ENCODE data around the gene SEMA3F.
"Not testable (repeated sequence)": the region's sequence is repeated elsewhere in the genome, so short reads cannot be mapped to it uniquely, and the experiment has no call there.

The SEMA3F gene

DNA sequence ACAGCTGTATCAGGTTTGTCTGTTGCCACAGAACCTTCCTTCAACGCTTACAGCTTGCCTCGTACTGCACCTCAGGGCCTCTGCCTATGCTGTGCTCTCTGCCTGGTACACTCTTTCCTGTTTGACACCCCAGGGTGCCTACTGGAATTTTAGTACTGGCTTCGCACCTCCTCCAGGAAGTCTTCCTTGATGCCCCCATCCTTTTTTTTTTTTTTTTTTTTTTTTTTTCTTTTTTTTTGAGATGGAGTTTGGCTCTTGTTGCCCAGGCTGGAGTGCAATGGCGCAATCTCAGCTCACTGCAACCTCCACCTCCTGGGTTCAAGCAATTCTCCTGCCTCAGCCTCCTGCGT, 56.2 kb downstream of the SEMA3F start:
- not testable (repeated sequence) for H3K9ac ChIP-seq (ENCODE audit: low read depth, low read length); H3K36me3 ChIP-seq (ENCODE audit: insufficient read depth, low read length); H3K4me3 ChIP-seq (ENCODE audit: low read length); H3K4me1 ChIP-seq (ENCODE audit: control insufficient read depth, insufficient read depth, low read length); H3K4me2 ChIP-seq (ENCODE audit: low read length); H3K9me3 ChIP-seq (replicated peaks; ENCODE audit: low read length)
- H3K27me3 ChIP-seq (ENCODE audit: control insufficient read depth, insufficient read depth, low read length): peaks cover 24% of the 10 kb centered on the region

DNA sequence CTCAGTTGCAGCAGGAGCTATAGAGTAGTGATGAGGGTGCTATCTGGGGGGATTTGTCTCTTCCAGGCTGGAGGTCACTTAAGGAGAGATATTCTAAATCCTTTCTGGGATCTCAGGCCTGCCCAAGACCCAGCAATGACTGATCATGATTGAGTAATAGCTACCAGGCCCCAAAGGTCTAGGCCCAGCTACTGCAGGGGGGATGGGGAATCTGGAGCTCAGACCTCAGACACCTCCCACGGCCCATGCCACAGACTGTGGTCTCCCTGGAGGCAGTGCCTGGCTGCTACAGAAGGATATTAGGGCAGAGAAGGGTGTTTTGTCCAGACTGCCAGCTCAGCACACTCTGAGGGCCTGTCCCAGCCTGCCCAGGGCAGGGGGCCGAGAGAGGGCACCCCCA, 56.8 kb downstream of the SEMA3F start:
- H3K4me3 ChIP-seq (ENCODE audit: low read length): no peak overlapping the region
- no peaks in the 10 kb centered on the region for H3K9me3 ChIP-seq (replicated peaks; ENCODE audit: low read length)
- no peak overlapping the region for H3K9ac ChIP-seq (ENCODE audit: low read depth, low read length)
- H3K27me3 ChIP-seq (ENCODE audit: control insufficient read depth, insufficient read depth, low read length): peaks cover 21% of the 10 kb centered on the region
- H3K4me2 ChIP-seq (ENCODE audit: low read length): no peak overlapping the region
- peaks cover 3% of the 10 kb centered on the region for H3K4me1 ChIP-seq (ENCODE audit: control insufficient read depth, insufficient read depth, low read length)
- H3K36me3 ChIP-seq (ENCODE audit: insufficient read depth, low read length): no peaks in the 10 kb centered on the region

DNA sequence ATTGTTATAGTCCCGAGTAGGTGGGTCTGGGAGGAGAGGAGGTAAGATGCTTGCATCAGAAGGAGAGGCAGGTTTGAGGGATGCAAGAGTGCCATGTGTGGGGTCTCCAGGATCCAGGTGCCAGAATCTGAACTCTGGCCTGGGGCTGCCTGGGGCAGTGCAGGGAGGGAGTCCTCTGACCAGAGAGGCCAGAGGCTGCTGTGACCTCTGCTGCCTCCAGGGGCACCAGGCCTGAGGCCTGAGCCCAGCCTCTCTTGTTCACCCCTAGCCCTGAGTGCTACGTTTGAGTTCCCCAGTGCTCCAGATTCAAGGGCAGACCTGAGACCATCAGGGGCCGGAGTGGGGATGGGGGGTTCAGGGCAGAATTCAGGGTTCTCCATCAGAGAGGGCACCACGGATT, 57.4 kb downstream of the SEMA3F start:
- no peaks in the 10 kb centered on the region for H3K36me3 ChIP-seq (ENCODE audit: insufficient read depth, low read length)
- H3K4me2 ChIP-seq (ENCODE audit: low read length): no peak overlapping the region
- no peak overlapping the region for H3K4me3 ChIP-seq (ENCODE audit: low read length)
- H3K27me3 ChIP-seq (ENCODE audit: control insufficient read depth, insufficient read depth, low read length): peaks cover 21% of the 10 kb centered on the region
- no peaks in the 10 kb centered on the region for H3K9me3 ChIP-seq (replicated peaks; ENCODE audit: low read length)
- no peak overlapping the region for H3K9ac ChIP-seq (ENCODE audit: low read depth, low read length)
- H3K4me1 ChIP-seq (ENCODE audit: control insufficient read depth, insufficient read depth, low read length): peaks cover 3% of the 10 kb centered on the region

DNA sequence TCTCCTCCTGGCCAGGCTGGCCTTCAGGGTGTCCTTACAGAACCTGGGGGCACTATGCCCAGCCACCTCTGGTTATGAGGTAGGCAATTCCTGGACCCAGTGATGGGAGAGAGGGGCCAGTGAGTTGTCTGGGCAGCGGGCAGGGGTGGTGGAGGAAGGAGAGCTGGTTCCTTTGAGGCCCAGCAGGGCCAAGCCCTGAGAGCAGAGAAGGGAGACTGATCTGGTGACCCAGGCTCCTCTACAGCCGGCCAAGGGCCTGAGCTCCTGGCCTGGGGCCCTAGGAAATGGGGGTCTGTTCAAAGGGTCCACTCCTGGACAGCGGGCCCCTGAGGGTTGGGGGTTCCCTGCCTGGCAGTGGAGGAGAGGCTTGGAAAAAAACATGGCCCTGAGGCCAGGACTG, 57.8 kb downstream of the SEMA3F start:
- H3K27me3 ChIP-seq (ENCODE audit: control insufficient read depth, insufficient read depth, low read length): peaks cover 25% of the 10 kb centered on the region
- H3K4me3 ChIP-seq (ENCODE audit: low read length): no peak overlapping the region
- peaks cover 3% of the 10 kb centered on the region for H3K4me1 ChIP-seq (ENCODE audit: control insufficient read depth, insufficient read depth, low read length)
- no peak overlapping the region for H3K9ac ChIP-seq (ENCODE audit: low read depth, low read length)
- no peaks in the 10 kb centered on the region for H3K9me3 ChIP-seq (replicated peaks; ENCODE audit: low read length)
- no peak overlapping the region for H3K4me2 ChIP-seq (ENCODE audit: low read length)
- no peaks in the 10 kb centered on the region for H3K36me3 ChIP-seq (ENCODE audit: insufficient read depth, low read length)

DNA sequence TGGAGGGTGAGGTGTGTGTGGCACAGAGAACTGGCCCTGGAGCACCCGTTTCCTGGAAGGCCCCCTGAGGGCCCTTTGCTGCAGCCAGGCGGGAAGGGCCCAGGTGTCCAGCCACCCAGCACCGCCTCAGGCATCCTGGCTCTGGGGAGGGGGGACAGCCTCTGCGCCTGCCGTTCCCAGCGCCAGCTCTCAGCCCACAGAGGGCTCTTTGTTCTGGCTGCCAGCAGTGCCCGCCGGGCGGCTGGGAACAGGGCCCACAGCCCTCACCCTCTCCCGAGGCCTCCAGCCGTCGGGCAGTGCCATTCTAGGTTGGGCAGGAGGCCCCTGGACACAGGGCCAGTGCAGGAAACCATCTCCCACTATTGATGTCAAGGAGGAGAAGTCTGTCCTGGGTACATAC, 58.2 kb downstream of the SEMA3F start:
- no peak overlapping the region for H3K4me3 ChIP-seq (ENCODE audit: low read length)
- no peaks in the 10 kb centered on the region for H3K36me3 ChIP-seq (ENCODE audit: insufficient read depth, low read length)
- peaks cover 3% of the 10 kb centered on the region for H3K4me1 ChIP-seq (ENCODE audit: control insufficient read depth, insufficient read depth, low read length)
- peaks cover 26% of the 10 kb centered on the region for H3K27me3 ChIP-seq (ENCODE audit: control insufficient read depth, insufficient read depth, low read length)
- no peaks in the 10 kb centered on the region for H3K9me3 ChIP-seq (replicated peaks; ENCODE audit: low read length)
- H3K9ac ChIP-seq (ENCODE audit: low read depth, low read length): no peak overlapping the region
- H3K4me2 ChIP-seq (ENCODE audit: low read length): no peak overlapping the region

DNA sequence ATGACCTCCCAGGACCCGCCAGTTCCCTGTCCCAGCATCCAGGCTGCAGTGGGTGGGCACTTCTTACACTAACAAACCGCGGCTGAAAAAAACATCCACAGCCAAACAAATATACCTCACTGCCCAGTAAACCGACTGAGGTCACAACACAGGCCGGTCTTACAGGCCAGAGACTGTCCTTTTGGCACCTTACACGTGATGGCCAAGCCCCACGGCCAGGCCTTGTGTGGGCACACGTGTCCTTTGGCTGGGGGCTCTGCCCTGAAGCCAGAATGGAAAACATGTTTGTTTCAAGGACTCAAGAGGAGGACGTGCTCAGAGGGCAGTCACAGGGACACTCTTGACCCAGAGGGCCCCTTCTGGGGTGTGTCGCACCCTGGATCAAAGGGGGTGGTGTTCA, 59.7 kb downstream of the SEMA3F start:
- Histone ChIP-seq H3K36me3 (ENCODE audit: insufficient read depth, low read length) (no peaks in the 10 kb centered on the region), H3K4me1 (ENCODE audit: control insufficient read depth, insufficient read depth, low read length) (peaks cover 3% of the 10 kb centered on the region), H3K4me3 (ENCODE audit: low read length) (no peak overlapping the region), H3K27me3 (ENCODE audit: control insufficient read depth, insufficient read depth, low read length) (peaks cover 21% of the 10 kb centered on the region), H3K9ac (ENCODE audit: low read depth, low read length) (no peak overlapping the region), H3K4me2 (ENCODE audit: low read length) (no peak overlapping the region), H3K9me3 (replicated peaks; ENCODE audit: low read length) (no peaks in the 10 kb centered on the region)

DNA sequence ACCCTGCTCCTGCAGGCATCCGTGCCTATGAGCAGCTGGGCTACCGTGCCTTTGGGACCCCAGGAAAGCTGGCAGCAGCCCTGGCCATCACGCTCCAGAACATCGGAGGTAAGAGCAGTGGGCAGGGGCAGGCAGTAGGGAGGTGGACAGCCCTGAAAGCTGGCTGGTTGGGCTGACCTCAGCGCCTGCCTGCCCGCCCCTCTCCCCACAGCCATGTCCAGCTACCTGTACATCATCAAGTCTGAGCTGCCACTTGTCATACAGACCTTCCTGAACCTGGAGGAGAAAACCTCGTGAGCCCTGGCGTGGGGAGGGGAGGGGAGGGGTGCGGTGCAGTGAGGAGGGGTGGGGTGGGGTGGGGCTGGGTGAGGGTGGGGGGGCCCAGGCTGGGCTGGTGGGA, 60.4 kb downstream of the SEMA3F start:
- H3K9ac ChIP-seq (ENCODE audit: low read depth, low read length): no peak overlapping the region

DNA sequence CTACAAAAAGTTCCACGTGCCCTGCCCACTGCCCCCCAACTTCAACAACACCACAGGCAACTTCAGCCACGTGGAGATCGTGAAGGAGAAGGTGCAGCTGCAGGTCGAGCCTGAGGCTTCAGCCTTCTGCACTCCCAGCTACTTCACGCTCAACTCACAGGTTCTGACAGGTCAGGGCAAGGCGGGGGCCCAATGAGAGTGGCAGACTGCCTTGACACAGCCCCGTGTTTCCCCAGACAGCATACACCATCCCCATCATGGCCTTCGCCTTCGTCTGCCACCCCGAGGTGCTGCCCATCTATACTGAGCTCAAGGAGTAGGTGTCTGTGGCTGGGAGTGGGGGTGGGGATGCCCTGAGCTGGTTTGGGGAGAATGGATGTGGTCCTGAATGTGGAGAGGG, 62.6 kb downstream of the SEMA3F start:
- Histone ChIP-seq H3K27me3 (ENCODE audit: control insufficient read depth, insufficient read depth, low read length) (peaks cover 21% of the 10 kb centered on the region), H3K9me3 (replicated peaks; ENCODE audit: low read length) (no peaks in the 10 kb centered on the region), H3K36me3 (ENCODE audit: insufficient read depth, low read length) (no peaks in the 10 kb centered on the region), H3K4me2 (ENCODE audit: low read length) (no peak overlapping the region), H3K4me1 (ENCODE audit: control insufficient read depth, insufficient read depth, low read length) (no peaks in the 10 kb centered on the region), H3K9ac (ENCODE audit: low read depth, low read length) (no peak overlapping the region), H3K4me3 (ENCODE audit: low read length) (no peak overlapping the region)

More for the DNA sequence above, 60.4 kb downstream of the SEMA3F start:
- H3K36me3 ChIP-seq (ENCODE audit: insufficient read depth, low read length): no peaks in the 10 kb centered on the region
- no peaks in the 10 kb centered on the region for H3K9me3 ChIP-seq (replicated peaks; ENCODE audit: low read length)
- H3K4me3 ChIP-seq (ENCODE audit: low read length): no peak overlapping the region
- H3K27me3 ChIP-seq (ENCODE audit: control insufficient read depth, insufficient read depth, low read length): peaks cover 21% of the 10 kb centered on the region
- H3K4me1 ChIP-seq (ENCODE audit: control insufficient read depth, insufficient read depth, low read length): peaks cover 3% of the 10 kb centered on the region
- H3K4me2 ChIP-seq (ENCODE audit: low read length): no peak overlapping the region

DNA sequence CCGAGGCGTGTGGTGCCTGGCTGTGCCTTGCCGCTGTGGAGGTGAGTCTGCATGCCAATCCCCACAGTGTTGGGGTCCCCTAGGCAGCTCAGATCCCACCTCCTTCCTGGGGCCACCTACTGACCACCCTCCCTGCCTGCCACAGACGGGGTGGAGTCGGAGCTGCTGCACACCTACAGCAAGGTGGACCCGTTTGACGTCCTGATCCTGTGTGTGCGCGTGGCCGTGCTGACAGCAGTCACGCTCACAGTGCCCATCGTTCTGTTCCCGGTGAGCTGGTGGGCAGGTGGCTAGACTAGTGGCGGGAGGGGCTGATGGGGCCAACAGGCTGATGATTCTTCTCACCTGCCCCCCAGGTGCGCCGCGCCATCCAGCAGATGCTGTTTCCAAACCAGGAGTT, 63.3 kb downstream of the SEMA3F start:
- no peak overlapping the region for H3K4me2 ChIP-seq (ENCODE audit: low read length)
- H3K9ac ChIP-seq (ENCODE audit: low read depth, low read length): no peak overlapping the region
- H3K9me3 ChIP-seq (replicated peaks; ENCODE audit: low read length): no peaks in the 10 kb centered on the region
- H3K4me3 ChIP-seq (ENCODE audit: low read length): no peak overlapping the region
- no peaks in the 10 kb centered on the region for H3K4me1 ChIP-seq (ENCODE audit: control insufficient read depth, insufficient read depth, low read length)
- H3K27me3 ChIP-seq (ENCODE audit: control insufficient read depth, insufficient read depth, low read length): peaks cover 23% of the 10 kb centered on the region
- no peaks in the 10 kb centered on the region for H3K36me3 ChIP-seq (ENCODE audit: insufficient read depth, low read length)

DNA sequence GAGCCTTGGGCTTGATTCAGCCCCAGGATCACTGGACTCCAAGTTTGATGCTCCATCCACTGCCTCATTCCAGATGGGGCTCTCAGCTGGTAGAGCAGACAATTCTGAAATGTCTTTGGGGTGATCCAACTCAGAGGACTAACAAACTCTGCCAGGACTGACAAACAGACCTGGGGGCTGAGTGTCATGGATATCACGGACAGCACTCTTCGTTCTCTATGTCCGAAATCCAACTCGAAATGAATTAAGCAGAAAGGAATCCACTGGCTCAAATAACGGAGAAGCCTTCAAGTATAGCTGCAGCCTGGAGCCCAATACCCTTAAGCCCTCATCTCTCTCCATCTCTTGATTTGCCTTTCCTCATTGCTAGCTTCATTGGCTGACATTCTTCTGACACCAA, 64.2 kb downstream of the SEMA3F start:
- Histone ChIP-seq H3K36me3 (ENCODE audit: insufficient read depth, low read length) (no peaks in the 10 kb centered on the region), H3K4me2 (ENCODE audit: low read length) (no peak overlapping the region), H3K27me3 (ENCODE audit: control insufficient read depth, insufficient read depth, low read length) (peaks cover 27% of the 10 kb centered on the region), H3K9ac (ENCODE audit: low read depth, low read length) (no peak overlapping the region), H3K4me1 (ENCODE audit: control insufficient read depth, insufficient read depth, low read length) (no peaks in the 10 kb centered on the region), H3K4me3 (ENCODE audit: low read length) (no peak overlapping the region), H3K9me3 (replicated peaks; ENCODE audit: low read length) (no peaks in the 10 kb centered on the region)

DNA sequence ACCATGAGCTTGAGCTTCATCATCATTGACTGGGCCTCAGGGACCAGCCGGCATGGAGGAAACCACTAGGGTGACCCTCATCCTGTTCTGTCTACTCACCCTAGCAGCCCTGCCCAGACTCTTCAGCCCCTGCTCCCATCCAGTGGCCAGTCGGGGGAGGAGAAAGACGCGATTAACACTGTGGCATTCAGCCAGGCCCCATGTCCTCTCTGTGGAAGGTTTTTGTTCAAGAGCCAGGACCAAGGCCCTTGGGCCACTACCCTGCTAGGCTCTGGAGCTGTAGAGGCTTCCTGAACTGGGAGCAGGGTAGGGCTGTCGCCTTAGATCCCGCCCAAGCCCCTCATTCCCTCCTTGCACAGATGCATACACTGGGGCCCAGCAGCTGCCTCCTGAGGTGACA, 65.0 kb downstream of the SEMA3F start:
- Histone ChIP-seq H3K36me3 (ENCODE audit: insufficient read depth, low read length) (no peaks in the 10 kb centered on the region), H3K4me2 (ENCODE audit: low read length) (no peak overlapping the region), H3K9me3 (replicated peaks; ENCODE audit: low read length) (no peaks in the 10 kb centered on the region), H3K9ac (ENCODE audit: low read depth, low read length) (no peak overlapping the region), H3K27me3 (ENCODE audit: control insufficient read depth, insufficient read depth, low read length) (peaks cover 28% of the 10 kb centered on the region), H3K4me3 (ENCODE audit: low read length) (no peak overlapping the region), H3K4me1 (ENCODE audit: control insufficient read depth, insufficient read depth, low read length) (no peaks in the 10 kb centered on the region)

DNA sequence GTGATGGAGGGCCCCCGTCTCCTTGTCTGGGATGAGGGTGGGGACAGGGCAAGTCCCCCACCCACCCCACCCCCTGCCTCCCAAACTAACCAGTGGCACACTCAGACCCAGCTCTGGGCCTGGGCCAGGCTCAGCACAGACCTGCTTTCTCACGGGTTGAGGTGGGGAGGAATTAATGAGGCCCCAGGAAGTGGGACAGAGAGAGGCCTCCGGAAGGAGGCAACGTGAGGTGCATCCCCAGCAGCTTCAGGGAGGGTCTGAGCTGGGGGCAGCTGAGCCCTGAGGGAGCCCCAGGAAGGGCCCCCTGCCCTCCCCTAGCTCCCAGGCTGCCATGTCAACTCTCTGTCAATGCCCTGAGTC, 65.9 kb downstream of the SEMA3F start:
- no peak overlapping the region for H3K9ac ChIP-seq (ENCODE audit: low read depth, low read length)
- H3K4me2 ChIP-seq (ENCODE audit: low read length): no peak overlapping the region
- H3K27me3 ChIP-seq (ENCODE audit: control insufficient read depth, insufficient read depth, low read length): peaks cover 28% of the 10 kb centered on the region
- H3K9me3 ChIP-seq (replicated peaks; ENCODE audit: low read length): no peaks in the 10 kb centered on the region
- no peaks in the 10 kb centered on the region for H3K36me3 ChIP-seq (ENCODE audit: insufficient read depth, low read length)
- H3K4me1 ChIP-seq (ENCODE audit: control insufficient read depth, insufficient read depth, low read length): no peaks in the 10 kb centered on the region
- no peak overlapping the region for H3K4me3 ChIP-seq (ENCODE audit: low read length)

All from skeletal muscle satellite cell (primary cell).